BE2C (cell line): ENCODE data around the gene ARHGAP26.

ENCODE experiments used
- DNase-seq: peaks from one replicate; pipeline ENCODE4 v3.0.0-alpha.2; 2020
- H3K27me3 ChIP-seq: fragments of 250-450 bp; sonication (Bioruptor Pico); 2 replicates; pipeline ENCODE4 v1.5.1; 2020; ENCODE audit warnings: mild to moderate bottlenecking
- H3K36me3 ChIP-seq: fragments of 250-450 bp; sonication (Bioruptor Pico); 2 replicates; pipeline ENCODE4 v1.5.1; 2020; ENCODE audit warnings: mild to moderate bottlenecking
- H3K4me1 ChIP-seq: fragments of 250-450 bp; sonication (Bioruptor Pico); 2 replicates; pipeline ENCODE4 v1.5.1; 2020
- H3K4me3 ChIP-seq: 2 replicates; pipeline ENCODE4 v1.5.1; 2011; ENCODE audit warnings: low read depth, low read length
- H3K9me3 ChIP-seq: fragments of 250-450 bp; sonication (Bioruptor Pico); 2 replicates; pipeline ENCODE4 v1.5.1; 2020
- CTCF ChIP-seq: IDR thresholded peaks from 2 replicates; pipeline ENCODE4 v1.5.1; 2012; ENCODE audit warnings: mild to moderate bottlenecking, low read depth, low read length

Gene ARHGAP26

GRCh38 chr5:143063175-143063970 is 293.2 kb downstream of the ARHGAP26 start:
- no peak for TF ChIP-seq CTCF
- no peak for DNase-seq
- Histone ChIP-seq H3K27me3 (no peaks in the 10 kb centered on the region), H3K36me3 (no peaks in the 10 kb centered on the region), H3K9me3 (no peaks in the 10 kb centered on the region), H3K4me3 (no peak overlapping the region), H3K4me1 (no peaks in the 10 kb centered on the region; the same call in 1 of the 2 replicates)

GRCh38 chr5:143064218-143064641 is 294.1 kb downstream of the ARHGAP26 start:
- no peak overlapping the region for H3K4me3 ChIP-seq
- H3K9me3 ChIP-seq: no peaks in the 10 kb centered on the region
- DNase-seq: no peak
- no peaks in the 10 kb centered on the region; the same call in 1 of the 2 replicates for H3K4me1 ChIP-seq
- H3K27me3 ChIP-seq: no peaks in the 10 kb centered on the region
- TF ChIP-seq CTCF: no peak
- no peaks in the 10 kb centered on the region; the same call in 1 of the 2 replicates for H3K36me3 ChIP-seq

- Histone ChIP-seq H3K27me3 (no peaks in the 10 kb centered on the region), H3K4me3 (no peak overlapping the region), H3K36me3 (no peaks in the 10 kb centered on the region; the same call in 1 of the 2 replicates), H3K4me1 (no peaks in the 10 kb centered on the region; the same call in 1 of the 2 replicates), H3K9me3 (no peaks in the 10 kb centered on the region)
- TF ChIP-seq CTCF: no peak
- DNase-seq: no peak
These were observed 294.5 kb downstream of the ARHGAP26 start for GRCh38 chr5:143064676-143065075.

GRCh38 chr5:143065185-143065965 is 295.2 kb downstream of the ARHGAP26 start:
- TF ChIP-seq CTCF: no peak
- no peaks in the 10 kb centered on the region for H3K27me3 ChIP-seq
- no peaks in the 10 kb centered on the region; the same call in 1 of the 2 replicates for H3K4me1 ChIP-seq
- no peaks in the 10 kb centered on the region for H3K9me3 ChIP-seq
- no peak overlapping the region for H3K4me3 ChIP-seq
- DNase-seq: no peak
- H3K36me3 ChIP-seq: no peaks in the 10 kb centered on the region; the same call in 1 of the 2 replicates

- TF ChIP-seq CTCF: no peak
- no peaks in the 10 kb centered on the region for H3K9me3 ChIP-seq
- H3K36me3 ChIP-seq: no peaks in the 10 kb centered on the region; the same call in 1 of the 2 replicates
- no peak overlapping the region for H3K4me3 ChIP-seq
- H3K4me1 ChIP-seq: no peaks in the 10 kb centered on the region; the same call in 1 of the 2 replicates
- H3K27me3 ChIP-seq: no peaks in the 10 kb centered on the region
- no peak for DNase-seq
These were observed 295.9 kb downstream of the ARHGAP26 start for GRCh38 chr5:143065996-143066522.
